ENCODE results near the gene PNPLA7. TPM values are rescaled to one million over a fixed set of nuclear protein-coding genes. Genes with fewer than 3 reads are reported as not detected.

The PNPLA7 gene
- total and polyA plus RNA-seq, 10 of the 15 experiments (the other 5 are each of a cell fraction or from before 2014, with no cell fraction given) = 0.04 to 0.85 (median 0.19) TPM; not detected in 1

DNA sequence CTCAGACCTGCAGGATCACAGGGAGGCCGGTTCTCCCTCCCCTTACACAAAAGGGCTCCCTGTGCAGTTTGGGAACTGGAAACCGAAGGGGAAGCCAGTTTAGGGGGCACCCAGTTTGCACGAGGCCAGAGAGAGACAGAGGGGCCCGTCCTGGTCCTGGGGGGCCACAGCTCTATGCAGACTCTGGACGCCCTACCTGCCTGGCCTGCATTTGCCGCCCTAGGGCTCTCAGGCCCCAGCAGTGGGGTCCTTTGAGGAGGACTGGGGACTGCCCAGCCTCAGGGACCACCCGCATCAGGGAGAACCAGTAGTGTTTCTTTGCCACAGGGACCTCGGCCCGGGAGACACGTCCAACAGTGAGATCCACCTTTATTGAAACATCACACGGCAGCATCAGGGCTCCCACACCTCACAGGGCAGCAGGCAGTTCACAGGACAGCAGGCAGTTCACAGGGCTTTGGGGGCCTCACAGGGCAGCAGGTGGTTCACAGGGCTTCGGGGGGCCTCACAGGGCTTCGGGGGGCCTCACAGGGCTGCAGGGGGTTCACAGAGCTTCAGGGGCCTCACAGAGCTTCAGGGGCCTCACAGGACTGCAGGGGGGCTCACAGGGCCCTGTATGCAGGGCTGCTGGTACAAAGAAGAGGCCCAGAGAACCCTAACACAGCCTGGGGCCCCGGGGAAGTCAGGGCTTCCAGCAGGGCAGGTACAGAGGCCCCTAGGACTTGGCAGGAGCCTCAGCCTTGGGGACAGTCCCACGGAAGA, 90.4 kb downstream of the PNPLA7 start:
- no peaks in the 10 kb centered on the region for H3K9me3 ChIP-seq (replicated peaks; ENCODE audit: control insufficient read depth, insufficient read depth, low read length)
- H3K27ac ChIP-seq (ENCODE audit: control insufficient read depth, insufficient read depth) = peak overlapping the region; percentile 61
- 21% methylated on average over 15 of the region's 15 CpGs for WGBS (ENCODE audit: insufficient coverage, insufficient replicate concordance, low lambda C conversion rate, missing lambda C conversion rate)
- H3K36me3 ChIP-seq (ENCODE audit: control insufficient read depth in 2 of 2, insufficient read depth in 2 of 2, low read length in 1 of 2) = no peaks in the 10 kb centered on the region
- ChIA-PET POLR2A (interaction anchor here (0.5 to 1.0 kb wide), 3 partner anchors 71 to 309 kb away, joined by 3 to 5 read pairs (median 4); no protein-coding TSS in a partner anchor), CTCF (interaction anchor here (1.0 to 1.3 kb wide), 3 partner anchors 14 to 158 kb away, joined by 3 to 6 read pairs (median 4); partner anchors contain the start of gene NRARP), SMC1A (ENCODE audit: uncharacterized antibody, unreplicated experiment) (no interaction called here), RAD21 (ENCODE audit: unreplicated experiment) (no interaction called here)
- no peaks in the 10 kb centered on the region for H4K20me1 ChIP-seq (ENCODE audit: control insufficient read depth, insufficient read depth)
- H3K4me2 ChIP-seq (ENCODE audit: control insufficient read depth, insufficient read depth) = peak overlapping the region; percentile 84
- peaks cover 29% of the 10 kb centered on the region for H3K4me1 ChIP-seq (ENCODE audit: control insufficient read depth, insufficient read depth, low read length)
- DNase-seq (ENCODE audit: low read depth, low spot score) = no peak
- peak overlapping the region; percentile 89 for H2AFZ ChIP-seq (ENCODE audit: control insufficient read depth, low read depth, low read length)
- peak overlapping the region; percentile 54 for H3K9ac ChIP-seq (ENCODE audit: control insufficient read depth, insufficient read depth, low read length)
- intact Hi-C loops (cut with micrococcal nuclease; ENCODE audit: unreplicated experiment) (loop anchor here (10.0 kb wide), 1 partner anchor 65 kb away; no protein-coding TSS in a partner anchor), in situ Hi-C loops (cut with MboI) (no loop called here)
- no peak for FAIRE-seq
- no TSS peak for BruUV-seq (replicated peaks)
- TF ChIP-seq TCF3 (IDR thresholded peaks at IDR 0.05; ENCODE audit: borderline replicate concordance, insufficient read depth, low read depth, low read length) (no peak), HDAC2 (IDR thresholded peaks at IDR 0.05) (no peak), STAT1 (conservative IDR thresholded peaks at IDR 0.05) (0 out of 2 replicates have a peak, but pooled peaks have one; percentile 13), HDGF (IDR thresholded peaks at IDR 0.05) (peak; percentile 63; the same call in 1 of the 2 replicates), SUZ12 (IDR thresholded peaks at IDR 0.05; ENCODE audit: unreplicated experiment) (no peak)
- TF ChIP-seq, protein P1, sequence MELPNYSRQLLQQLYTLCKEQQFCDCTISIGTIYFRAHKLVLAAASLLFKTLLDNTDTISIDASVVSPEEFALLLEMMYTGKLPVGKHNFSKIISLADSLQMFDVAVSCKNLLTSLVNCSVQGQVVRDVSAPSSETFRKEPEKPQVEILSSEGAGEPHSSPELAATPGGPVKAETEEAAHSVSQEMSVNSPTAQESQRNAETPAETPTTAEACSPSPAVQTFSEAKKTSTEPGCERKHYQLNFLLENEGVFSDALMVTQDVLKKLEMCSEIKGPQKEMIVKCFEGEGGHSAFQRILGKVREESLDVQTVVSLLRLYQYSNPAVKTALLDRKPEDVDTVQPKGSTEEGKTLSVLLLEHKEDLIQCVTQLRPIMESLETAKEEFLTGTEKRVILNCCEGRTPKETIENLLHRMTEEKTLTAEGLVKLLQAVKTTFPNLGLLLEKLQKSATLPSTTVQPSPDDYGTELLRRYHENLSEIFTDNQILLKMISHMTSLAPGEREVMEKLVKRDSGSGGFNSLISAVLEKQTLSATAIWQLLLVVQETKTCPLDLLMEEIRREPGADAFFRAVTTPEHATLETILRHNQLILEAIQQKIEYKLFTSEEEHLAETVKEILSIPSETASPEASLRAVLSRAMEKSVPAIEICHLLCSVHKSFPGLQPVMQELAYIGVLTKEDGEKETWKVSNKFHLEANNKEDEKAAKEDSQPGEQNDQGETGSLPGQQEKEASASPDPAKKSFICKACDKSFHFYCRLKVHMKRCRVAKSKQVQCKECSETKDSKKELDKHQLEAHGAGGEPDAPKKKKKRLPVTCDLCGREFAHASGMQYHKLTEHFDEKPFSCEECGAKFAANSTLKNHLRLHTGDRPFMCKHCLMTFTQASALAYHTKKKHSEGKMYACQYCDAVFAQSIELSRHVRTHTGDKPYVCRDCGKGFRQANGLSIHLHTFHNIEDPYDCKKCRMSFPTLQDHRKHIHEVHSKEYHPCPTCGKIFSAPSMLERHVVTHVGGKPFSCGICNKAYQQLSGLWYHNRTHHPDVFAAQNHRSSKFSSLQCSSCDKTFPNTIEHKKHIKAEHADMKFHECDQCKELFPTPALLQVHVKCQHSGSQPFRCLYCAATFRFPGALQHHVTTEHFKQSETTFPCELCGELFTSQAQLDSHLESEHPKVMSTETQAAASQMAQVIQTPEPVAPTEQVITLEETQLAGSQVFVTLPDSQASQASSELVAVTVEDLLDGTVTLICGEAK (IDR thresholded peaks at IDR 0.05; ENCODE audit: borderline replicate concordance) = peak; percentile 22; the same call in 1 of the 2 replicates
- TF ChIP-seq, protein P2, sequence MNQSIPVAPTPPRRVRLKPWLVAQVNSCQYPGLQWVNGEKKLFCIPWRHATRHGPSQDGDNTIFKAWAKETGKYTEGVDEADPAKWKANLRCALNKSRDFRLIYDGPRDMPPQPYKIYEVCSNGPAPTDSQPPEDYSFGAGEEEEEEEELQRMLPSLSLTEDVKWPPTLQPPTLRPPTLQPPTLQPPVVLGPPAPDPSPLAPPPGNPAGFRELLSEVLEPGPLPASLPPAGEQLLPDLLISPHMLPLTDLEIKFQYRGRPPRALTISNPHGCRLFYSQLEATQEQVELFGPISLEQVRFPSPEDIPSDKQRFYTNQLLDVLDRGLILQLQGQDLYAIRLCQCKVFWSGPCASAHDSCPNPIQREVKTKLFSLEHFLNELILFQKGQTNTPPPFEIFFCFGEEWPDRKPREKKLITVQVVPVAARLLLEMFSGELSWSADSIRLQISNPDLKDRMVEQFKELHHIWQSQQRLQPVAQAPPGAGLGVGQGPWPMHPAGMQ (IDR thresholded peaks at IDR 0.05; ENCODE audit: borderline replicate concordance) = peak; percentile 72
- TF ChIP-seq, protein P3, sequence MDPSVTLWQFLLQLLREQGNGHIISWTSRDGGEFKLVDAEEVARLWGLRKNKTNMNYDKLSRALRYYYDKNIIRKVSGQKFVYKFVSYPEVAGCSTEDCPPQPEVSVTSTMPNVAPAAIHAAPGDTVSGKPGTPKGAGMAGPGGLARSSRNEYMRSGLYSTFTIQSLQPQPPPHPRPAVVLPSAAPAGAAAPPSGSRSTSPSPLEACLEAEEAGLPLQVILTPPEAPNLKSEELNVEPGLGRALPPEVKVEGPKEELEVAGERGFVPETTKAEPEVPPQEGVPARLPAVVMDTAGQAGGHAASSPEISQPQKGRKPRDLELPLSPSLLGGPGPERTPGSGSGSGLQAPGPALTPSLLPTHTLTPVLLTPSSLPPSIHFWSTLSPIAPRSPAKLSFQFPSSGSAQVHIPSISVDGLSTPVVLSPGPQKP (IDR thresholded peaks at IDR 0.05; ENCODE audit: low read depth, low read length) = no peak
- TF ChIP-seq, protein P4, sequence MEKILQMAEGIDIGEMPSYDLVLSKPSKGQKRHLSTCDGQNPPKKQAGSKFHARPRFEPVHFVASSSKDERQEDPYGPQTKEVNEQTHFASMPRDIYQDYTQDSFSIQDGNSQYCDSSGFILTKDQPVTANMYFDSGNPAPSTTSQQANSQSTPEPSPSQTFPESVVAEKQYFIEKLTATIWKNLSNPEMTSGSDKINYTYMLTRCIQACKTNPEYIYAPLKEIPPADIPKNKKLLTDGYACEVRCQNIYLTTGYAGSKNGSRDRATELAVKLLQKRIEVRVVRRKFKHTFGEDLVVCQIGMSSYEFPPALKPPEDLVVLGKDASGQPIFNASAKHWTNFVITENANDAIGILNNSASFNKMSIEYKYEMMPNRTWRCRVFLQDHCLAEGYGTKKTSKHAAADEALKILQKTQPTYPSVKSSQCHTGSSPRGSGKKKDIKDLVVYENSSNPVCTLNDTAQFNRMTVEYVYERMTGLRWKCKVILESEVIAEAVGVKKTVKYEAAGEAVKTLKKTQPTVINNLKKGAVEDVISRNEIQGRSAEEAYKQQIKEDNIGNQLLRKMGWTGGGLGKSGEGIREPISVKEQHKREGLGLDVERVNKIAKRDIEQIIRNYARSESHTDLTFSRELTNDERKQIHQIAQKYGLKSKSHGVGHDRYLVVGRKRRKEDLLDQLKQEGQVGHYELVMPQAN (conservative IDR thresholded peaks at IDR 0.05) = no peak
- peak; percentile 3 for ATAC-seq
- H3K27me3 ChIP-seq (replicated peaks in 1 of 2; ENCODE audit: control insufficient read depth in 2 of 2, insufficient read depth in 2 of 2, low read length in 1 of 2) = no peaks in the 10 kb centered on the region
- peak overlapping the region; percentile 65; the same call in 1 of the 2 replicates for H3K4me3 ChIP-seq
- peaks cover 9% of the 10 kb centered on the region for H3K79me2 ChIP-seq (ENCODE audit: control insufficient read depth, insufficient read depth, low read length)

All from GM12878 (cell line).